T follicular helper cell (primary cell): Measurements from ENCODE around the gene PAX7.
"Not testable (repeated sequence)": the region's sequence is repeated elsewhere in the genome, so short reads cannot be mapped to it uniquely, and the experiment has no call there.

Experiments used
- DNase-seq: peaks from one replicate; pipeline ENCODE4 v3.0.0-alpha.2; 2020; ENCODE audit warnings: low read depth

PAX7 gene

GRCh38 chr1:18761948-18762840, 131.5 kb downstream of the PAX7 start:
- DNase-seq = no peak

GRCh38 chr1:18764362-18764761, 133.7 kb downstream of the PAX7 start:
- no peak for DNase-seq

- no peak for DNase-seq
Observed at GRCh38 chr1:18765725-18766124, 135.1 kb downstream of the PAX7 start.

- no peak for DNase-seq
Observed at GRCh38 chr1:18766328-18766727, 135.7 kb downstream of the PAX7 start.

GRCh38 chr1:18767576-18767975, 136.9 kb downstream of the PAX7 start:
- DNase-seq = not testable (repeated sequence)

- DNase-seq = no peak
Observed at GRCh38 chr1:18768086-18768485, 137.4 kb downstream of the PAX7 start.

- no peak for DNase-seq
Observed at GRCh38 chr1:18769140-18769539, 138.5 kb downstream of the PAX7 start.

GRCh38 chr1:18770799-18771198, 140.2 kb downstream of the PAX7 start:
- DNase-seq = no peak

GRCh38 chr1:18773753-18774152, 143.1 kb downstream of the PAX7 start:
- no peak for DNase-seq

GRCh38 chr1:18775341-18775740, 144.7 kb downstream of the PAX7 start:
- no peak for DNase-seq

GRCh38 chr1:18776777-18777176, 146.1 kb downstream of the PAX7 start:
- no peak for DNase-seq

GRCh38 chr1:18778437-18778836, 147.8 kb downstream of the PAX7 start:
- no peak for DNase-seq

- no peak for DNase-seq
Observed at GRCh38 chr1:18781031-18781430, 150.4 kb downstream of the PAX7 start.

GRCh38 chr1:18783705-18784481, 153.2 kb downstream of the PAX7 start:
- no peak for DNase-seq

GRCh38 chr1:18784482-18784831, 153.8 kb downstream of the PAX7 start:
- no peak for DNase-seq

- no peak for DNase-seq
Observed at GRCh38 chr1:18786149-18786548, 155.5 kb downstream of the PAX7 start.

GRCh38 chr1:18787825-18788385, 157.3 kb downstream of the PAX7 start:
- no peak for DNase-seq

GRCh38 chr1:18789246-18789645, 158.6 kb downstream of the PAX7 start:
- no peak for DNase-seq

- no peak for DNase-seq
Observed at GRCh38 chr1:18792747-18793146, 162.1 kb downstream of the PAX7 start.

- no peak for DNase-seq
Observed at GRCh38 chr1:18793164-18793563, 162.5 kb downstream of the PAX7 start.

- no peak for DNase-seq
Observed at GRCh38 chr1:18794051-18794450, 163.4 kb downstream of the PAX7 start.

GRCh38 chr1:18794561-18794960, 163.9 kb downstream of the PAX7 start:
- DNase-seq = no peak
